Activated CD8-positive, alpha-beta memory T cell treated with anti-CD3 and anti-CD28 coated beads, Interleukin-2, amount 50 U/mL, for 1 hour (primary cell): Measurements from ENCODE around the gene SELENOW.
"Not testable (repeated sequence)": the region's sequence is repeated elsewhere in the genome, so short reads cannot be mapped to it uniquely, and the experiment has no call there.

Source experiments
- DNase-seq: peaks from one replicate; pipeline ENCODE4 v3.0.0-alpha.2; 2020; ENCODE audit errors: extremely low read depth

SELENOW gene

DNA sequence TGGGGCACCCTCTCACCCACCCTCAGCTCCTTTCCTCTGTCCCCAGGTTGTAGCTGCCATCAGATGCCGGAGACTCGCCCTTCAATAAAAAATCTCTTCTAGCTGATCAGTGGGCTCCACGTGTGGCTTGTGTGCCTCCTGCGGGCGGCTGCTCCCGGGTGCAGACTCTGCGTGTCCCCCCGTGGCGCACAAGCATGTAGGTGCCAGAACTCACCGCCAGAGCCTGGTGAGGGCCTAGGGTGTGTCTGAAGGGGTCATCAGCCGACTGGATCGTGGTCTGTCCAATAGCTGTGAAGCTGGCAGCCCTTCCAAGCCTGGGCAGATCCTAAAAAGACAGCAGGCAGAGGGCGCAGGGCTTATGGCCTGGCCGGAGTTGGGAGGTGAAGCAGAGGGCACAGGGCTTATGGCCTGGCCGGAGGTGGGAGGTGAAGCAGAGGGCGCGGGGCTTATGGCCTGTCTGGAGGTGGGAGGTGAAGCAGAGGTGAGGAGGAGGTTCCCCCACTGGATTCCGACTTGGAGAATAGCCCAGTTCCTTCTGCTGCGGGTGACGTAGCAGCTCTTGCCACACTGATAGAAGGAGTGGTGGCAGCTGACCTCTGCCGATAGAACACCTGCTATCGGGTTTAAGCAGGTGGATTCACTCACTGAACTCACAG lies 21.4 kb upstream of the SELENOW start:
- no peak for DNase-seq

DNA sequence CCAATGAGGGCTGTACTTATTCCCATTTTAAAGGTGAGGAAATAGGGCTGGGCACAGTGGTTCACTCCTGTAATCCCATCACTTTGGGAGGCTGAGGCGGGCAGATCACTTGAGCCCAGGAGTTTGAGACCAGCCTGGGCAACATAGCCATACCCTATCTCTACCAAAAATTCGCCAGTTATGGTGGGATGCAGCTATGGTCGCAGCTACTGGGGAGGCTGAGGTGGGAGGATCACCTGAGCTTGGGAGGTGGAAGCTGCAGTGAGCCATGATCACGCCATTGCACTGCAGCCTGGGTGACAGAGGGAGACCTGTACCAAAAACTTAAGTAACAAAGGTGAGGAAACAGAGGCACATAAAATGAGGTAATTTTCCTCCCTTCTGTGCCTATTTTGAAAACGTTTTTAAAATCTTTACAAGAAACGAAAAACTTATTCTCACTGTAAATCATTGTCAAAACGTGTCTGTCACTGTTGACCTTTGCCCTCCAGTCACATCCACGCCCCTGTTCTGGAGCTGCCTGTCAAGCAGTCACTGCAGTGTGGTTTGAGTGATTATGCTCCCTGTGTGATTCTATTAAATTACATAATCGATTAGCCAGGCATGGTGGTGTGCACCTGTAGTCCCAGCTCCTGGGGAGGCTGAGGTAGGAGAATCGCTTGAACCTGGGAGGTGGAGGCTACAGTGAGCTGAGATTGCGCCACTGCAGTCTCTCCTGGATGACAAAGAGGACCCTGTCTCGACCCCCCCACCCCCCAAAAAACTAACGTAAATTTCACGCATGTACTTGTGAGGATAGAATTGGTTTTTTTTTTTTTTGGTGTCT lies 20.7 kb upstream of the SELENOW start:
- no peak for DNase-seq

DNA sequence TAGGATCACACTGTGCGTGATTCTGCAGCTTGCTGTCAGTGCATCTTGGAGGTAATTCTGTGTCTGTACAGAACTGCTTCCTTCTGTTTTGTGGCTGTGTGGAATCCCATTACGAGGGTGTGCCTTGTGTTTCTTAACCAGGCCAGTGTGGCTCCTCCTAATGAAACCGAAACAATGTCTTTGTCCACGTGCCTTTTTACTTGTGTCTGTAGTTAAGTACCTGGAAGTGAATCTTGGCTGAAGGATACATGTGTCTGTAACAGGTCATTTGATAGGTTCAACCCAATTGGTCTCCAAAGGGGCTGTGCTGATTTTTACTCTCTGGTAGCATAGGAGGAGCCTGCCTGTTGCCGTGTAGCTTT lies 20.1 kb upstream of the SELENOW start:
- DNase-seq, result no peak

DNA sequence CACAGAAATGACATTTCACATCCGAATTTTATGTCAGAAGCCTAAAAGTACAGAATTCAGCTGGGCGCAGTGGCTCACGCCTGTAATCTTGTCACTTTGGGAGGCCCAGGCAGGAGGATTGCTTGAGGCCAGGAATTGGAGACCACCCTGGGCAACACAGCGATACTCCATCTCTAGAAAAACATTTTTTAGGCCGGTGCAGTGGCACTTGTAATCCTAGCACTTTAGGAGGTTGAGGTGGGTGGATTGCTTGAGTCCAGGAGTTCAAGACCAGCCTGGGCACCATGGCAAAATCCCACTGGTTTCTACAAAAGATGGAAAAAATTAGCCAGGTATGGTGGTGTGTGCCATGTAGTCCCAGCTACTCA lies 17.9 kb upstream of the SELENOW start:
- no peak for DNase-seq

DNA sequence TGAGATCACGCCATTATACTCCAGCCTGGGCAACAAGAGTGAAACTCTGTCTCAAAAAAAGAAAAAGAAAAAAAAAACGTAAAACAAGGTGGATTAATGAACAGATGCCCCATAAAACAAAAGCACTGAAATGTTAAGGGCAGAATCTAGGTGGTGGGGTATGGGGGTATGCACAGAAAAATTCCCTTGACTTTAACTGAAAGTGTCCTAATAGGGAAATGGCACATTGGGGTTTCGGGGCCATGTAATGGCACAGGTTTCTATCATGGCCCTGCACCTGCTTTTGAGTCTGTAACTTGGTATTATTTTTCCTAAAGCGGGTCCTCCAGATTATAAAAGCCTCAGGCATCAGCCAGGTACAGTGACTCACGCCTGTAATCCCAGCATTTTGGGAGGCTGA lies 16.9 kb upstream of the SELENOW start:
- no peak for DNase-seq

DNA sequence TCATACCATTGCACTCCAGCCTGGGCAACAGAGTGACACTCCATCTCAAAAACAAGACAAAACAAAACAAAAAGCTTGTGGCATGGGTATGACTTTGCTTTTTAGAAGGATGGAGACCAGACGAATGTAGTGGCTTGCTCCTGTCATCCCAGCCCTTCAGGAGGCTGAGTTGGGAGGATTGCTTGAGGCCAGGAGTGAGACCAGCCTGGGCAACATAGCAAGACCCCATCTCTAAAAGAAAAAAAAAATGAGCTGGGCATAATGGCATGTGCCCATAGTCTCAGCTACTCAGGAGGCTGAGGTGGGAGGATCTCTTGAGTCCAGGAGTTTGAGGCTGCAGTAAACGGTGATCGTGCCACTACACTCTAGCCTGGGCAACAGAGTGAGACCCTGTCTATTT lies 16.4 kb upstream of the SELENOW start:
- DNase-seq, result no peak

DNA sequence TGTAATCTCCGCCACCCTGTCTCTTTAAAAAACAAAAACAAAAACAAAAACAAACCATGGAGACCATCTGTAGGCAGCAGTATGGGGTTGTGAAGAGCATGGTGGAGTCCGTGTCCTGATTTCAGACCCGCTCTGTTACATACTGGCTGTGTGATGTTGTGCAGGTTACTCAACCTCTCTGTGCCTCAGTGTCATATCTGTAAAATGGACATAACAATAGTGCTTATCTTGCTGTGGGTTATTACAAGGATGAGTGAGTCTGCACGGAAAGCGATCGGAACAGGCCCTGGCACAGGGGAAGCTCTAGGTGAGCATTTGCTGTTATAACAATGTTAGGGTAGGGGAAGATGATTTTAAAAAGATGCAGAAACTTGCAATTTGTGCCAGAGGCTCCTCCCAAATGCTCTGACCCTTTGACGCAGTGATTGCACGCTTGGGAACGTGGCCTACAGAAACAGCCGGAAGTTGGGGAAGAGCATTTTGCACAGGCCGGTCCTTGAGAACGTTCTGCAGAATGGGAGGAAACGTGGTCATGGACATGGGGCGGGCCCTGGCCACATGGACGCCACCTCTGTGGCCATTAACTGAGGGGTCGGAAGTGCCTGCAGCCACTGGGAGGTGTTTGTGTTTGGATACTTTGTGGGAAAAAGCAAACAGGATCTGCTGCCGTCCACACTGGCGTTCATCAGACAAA lies 15.7 kb upstream of the SELENOW start:
- DNase-seq, result no peak

DNA sequence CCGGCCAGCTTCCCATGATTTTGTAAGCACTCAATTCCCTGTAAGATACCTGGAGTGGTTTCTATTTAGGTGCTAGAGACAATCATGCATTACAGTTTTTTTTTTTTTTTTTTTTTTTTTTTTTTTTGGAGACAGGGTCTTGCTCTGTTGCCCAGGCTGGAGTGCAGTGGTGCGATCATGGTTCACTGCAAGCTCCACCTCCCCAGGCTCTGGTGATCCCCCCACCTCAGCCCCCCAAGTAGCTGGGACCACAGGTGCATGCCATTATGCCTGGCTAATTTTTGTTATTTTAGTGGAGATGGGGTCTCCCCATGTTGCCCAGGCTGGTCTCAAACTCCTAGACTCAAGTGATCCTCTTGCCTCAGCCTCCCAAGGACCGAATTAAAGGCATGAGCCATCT lies 13.8 kb upstream of the SELENOW start:
- DNase-seq, result not testable (repeated sequence)

DNA sequence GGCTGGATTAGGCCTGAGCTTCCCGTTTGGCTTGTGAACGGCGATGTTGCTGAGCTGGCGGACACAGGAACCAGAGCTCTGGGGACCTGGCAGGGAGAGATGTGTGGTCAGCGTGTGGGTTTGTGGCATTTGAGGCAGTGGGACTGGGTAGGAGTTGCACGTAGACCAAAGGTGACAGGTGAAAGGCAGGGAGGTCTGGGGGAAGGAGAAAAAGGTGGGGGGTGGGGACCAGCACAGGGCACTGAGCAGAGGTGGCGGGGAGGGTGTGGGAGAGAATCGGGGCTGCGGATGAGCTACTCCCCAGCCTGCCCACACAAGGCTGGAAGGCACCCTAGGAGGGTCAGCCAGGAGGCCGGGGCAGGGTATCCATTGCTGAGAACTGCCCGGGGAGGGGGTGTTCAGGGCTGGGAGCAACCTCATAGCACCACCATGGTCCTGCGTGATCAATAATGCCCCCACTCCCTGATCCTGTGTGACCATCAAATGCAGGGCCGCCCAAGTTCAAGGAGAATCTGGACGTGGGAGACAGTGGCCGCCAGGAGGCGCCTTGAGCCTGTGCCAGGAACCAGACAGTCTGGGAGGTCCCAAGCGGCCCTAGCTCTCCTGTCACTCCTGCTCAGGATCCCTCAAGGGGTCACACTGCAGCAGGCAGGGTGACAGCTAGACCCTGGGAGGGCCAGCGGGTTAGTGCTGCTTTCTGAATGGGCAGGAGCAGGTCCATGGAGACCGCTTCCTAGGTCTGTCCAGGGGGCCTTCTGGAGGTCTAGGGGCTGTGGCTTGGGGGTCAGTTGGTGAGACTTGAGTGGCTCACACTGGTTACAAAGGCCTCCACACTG lies 12.8 kb upstream of the SELENOW start:
- no peak for DNase-seq

DNA sequence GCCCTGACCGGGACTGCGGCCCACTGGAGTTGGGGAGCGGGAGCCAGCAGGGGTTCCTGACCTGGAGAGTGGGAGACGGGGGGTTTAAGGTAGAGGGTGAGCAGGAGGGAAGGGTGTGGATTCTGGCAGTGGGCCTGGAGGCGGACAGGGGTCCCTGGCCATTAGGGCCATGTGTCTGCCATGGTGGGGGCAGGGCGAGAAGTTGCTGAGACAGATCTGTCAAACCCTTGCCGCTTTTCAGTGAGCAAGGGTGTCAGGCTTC lies 12.2 kb upstream of the SELENOW start:
- no peak for DNase-seq

DNA sequence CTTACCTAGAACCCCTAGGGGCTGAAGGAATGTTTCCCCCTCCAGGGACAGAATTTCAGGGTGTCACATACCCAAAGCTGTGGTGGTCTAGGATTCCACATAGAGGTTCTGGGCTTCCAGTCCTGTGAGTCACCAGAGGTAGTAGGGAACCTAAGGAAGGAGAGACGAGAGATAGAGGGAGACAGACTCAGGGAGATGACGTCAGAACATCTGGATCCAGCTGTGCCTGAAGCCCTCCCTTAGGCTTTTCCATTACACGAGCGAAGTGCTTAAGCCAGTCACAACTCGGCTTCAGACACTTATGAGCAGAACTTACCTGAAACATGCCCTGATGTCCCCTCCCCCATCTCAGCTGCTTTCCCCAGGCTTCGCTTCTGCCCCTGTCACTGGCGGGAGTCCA lies 11.8 kb upstream of the SELENOW start:
- no peak for DNase-seq

DNA sequence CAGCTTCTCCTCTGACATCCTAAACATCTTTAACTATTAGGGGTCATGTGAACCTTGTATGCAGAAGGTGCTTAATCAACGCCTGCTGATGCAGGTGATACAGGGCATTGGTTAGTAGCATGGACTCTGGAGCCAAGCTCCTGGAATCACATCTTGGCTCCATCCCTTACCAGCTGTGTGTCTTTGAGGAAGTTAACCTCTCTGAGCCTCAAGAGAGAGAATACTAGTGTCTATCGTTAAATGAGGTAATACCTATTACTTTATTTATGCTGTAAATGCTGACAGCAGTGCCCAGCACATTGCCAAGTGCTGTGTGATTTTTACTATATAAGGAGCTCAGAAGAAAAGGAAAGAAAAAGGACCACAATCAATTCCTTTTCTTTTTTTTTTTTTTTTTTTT lies 11.2 kb upstream of the SELENOW start:
- no peak for DNase-seq

DNA sequence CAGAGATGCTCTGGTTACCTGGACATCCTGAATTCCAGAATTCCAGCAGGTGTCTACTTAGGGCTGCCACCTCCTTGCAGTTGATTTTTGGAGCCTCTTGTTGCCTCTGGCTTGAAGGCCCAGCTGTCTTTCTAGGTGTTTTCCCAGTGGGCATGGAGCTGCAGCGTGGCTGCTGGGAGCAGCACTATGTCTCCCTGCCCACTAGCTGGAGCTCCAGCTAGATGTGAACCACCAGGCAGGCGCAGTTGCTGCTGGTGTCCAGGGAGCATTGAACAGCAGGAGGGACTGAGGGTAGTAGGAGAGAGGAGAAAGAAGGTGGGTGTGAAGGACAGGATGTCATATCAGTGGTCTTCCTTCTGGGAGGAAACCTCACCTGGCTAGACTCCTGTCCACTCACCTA lies 9.9 kb upstream of the SELENOW start:
- DNase-seq, result no peak

DNA sequence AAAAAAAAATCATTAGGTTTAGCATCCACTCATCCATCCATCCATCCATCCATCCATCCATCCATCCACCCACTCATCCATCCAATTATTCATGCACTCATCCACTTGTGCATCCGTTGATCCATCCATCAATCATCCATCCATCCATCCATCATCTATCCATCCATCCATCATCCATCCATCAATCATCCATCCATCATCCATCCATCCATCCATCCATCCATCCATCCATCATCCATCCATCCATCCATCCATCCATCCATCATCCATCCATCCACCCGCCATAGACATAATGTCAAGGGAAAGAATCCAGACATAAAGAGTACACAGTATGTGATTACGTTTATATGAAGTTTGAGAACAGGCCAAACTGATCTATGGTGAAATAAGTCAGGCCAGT lies 9.0 kb upstream of the SELENOW start:
- no peak for DNase-seq

DNA sequence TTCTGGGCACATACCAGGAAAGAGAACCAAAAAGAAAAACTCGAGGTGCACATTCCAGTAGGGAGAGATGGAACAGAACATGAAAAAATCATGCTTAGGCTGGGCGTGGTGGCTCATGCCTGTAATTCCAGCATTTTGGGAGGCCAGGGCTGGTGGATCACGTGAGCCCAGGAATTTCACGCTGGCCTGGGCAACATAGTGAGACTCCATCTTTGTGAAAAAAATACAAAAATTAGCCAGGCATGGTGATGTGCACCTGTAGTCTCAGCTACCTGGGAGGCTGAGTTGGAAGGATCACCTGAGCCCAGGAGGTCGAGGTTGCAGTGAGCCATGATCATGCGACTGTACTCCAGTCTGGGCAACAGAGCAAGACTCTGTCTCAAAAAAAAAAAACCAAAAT lies 7.2 kb upstream of the SELENOW start:
- DNase-seq, result not testable (repeated sequence)

DNA sequence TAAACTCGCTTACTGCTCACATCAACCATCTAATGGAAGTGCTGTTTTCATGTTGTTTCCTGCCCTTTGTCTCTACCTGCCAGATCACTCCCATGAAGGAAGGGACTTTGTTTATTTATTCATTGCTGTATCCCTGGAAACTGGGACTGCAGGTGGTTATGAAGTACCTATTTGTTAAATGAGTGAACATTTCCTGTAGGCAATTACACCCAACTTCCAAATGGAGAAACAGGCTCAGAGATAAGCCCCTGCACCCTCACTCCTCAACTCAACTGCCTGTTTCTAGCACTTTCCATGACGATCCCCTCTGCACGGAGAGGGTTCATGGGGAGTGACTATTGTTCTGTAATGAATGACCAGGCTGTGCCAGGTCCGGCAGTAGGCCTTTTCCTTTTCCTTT lies 1.9 kb upstream of the SELENOW start:
- DNase-seq, result no peak

DNA sequence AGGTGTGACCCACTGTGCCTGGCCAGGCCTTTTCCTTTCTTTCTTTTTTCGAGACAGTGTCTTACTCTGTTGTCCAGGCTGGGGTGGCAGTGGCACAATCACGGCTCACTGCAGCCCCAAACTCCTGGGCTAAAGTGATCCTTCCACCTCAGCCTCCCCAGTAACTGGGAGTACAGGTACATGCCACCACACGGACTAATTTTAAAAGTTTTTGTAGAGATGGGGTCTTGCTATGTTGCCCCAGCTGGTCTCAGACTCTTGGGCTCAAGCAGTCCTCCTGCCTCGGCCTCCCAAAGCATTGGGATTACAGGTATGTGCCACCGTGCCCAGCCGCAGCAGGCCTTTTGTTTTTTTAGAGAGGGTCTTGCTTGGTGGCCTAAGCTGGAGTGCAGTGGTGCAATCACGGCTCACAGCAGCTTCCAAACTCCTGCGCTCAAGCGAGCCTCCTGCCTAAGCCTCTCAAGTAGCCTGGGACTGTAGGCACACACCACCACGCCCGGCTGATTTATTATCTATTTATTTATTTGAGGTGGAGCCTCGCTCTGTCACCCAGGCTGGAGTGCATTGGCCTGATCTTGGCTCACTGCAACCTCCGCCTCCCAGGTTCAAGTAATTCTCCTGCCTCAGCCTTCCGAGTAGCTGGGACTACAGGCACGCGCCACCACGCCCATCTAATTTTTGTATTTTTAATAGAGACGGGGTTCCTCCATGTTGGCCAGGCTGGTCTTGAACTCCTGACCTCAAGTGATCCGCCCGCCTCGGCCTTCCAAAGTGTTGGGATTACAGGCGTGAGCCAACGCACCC lies 1.1 kb upstream of the SELENOW start:
- not testable (repeated sequence) for DNase-seq

DNA sequence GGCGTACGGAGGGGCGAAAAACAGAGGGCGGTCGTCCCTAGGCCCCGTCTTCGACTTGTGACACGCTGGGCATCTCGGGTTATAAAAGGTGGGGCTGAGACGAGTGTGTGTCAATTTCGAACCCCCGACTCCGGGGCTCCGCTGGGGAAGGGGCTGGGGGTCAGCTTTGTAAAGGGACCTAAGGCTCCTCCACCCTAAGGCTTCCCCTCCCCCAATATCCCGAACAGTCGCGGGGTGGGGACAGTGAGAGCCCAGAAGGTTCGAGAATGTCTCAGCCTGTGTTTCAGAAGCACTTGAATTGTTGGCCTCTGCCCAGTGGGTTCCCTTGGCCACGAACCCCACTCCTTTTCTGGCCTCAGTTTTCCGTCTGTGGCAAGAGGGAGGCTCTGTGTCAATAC lies 450 bp downstream of the SELENOW start:
- DNase-seq, result no peak

DNA sequence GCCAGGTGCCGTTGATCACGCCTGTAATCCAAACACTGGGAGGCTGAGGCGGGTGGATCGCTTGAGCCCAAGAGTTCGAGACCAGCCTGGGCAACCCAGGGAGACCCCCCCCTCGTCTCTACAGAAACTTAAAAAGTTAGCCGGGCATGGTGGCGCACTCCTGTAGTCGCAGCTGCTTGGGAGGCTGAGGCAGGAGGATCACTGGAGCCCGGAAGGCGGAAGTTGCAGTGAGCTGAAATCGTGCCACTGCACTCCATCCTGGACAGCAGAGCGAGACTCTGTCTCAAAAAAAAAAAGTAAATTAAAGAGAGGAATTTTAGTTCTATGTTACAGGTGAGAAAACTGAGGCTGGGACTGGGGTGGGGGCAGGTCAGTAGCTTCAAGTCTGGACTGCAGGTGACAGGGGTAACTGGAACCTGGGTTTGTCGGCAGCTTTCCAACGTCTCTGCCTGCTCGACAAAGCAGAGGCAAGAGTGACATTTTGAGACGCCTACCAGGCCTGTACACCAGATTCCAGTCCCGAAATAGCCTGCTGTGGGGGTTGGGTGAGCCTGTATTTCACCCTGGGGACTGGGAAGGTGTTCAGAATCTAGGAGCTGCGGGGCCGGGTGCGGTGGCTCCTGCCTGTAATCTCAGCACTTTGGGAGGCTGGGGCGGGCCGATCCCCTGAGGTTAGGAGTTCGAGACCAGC lies 1.2 kb downstream of the SELENOW start:
- no peak for DNase-seq

DNA sequence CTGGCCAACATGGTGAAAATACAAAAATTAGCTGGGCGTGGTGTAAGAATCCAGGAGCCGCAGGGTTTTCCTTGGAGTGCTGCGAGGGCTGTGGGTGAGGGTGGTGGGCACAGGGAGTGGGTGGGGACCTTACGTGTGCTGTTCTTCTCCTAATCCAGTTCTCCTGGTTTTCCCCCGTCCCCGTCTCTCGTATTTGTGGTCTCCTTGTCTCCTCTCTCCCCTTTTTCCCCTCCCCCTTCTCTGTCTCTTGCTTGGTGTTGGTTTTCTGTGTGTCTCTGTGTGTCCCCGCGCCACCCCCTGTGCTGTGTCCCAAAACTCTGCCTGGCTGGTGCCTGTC lies 1.7 kb downstream of the SELENOW start:
- DNase-seq, result no peak

DNA sequence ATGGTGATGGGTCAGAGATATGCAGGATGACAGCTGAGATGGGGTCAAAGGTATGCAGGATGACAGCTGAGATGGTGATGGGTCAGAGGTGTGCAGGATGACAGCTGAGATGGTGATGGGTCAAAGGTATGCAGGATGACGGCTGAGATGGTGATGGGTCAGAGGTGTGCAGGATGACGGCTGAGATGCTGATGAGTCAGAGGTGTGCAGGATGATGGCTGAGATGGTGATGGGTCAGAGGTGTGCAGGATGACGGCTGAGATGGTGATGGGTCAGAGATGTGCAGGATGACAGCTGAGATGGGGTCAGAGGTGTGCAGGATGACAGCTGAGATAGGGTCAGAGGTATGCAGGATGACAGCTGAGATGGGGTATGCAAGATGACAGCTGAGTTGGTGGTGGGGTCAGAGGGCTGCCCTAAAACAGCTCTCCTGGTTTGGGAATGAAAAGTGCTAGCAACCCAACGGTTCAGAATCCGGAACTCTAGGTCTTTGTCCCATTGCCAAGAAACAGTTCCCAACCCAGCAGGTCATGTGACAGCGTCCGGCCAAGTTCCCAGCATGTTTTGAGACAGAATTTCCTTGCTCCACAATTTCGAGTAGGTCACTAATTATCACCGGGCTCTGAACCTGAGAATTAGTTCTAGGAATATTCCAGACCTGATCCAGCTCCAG lies 3.2 kb downstream of the SELENOW start:
- DNase-seq, result no peak
